HuH-7.5 (cell line): ENCODE results near the gene HDAC10.

ENCODE experiments used
- DNase-seq: peaks from one replicate; pipeline ENCODE4 v3.0.0; 2011; ENCODE audit warnings: low spot score

Gene HDAC10

GRCh38 chr22:50201191-50202129 is 49.6 kb downstream of the HDAC10 start:
- peak; percentile 75 for DNase-seq

DNA sequence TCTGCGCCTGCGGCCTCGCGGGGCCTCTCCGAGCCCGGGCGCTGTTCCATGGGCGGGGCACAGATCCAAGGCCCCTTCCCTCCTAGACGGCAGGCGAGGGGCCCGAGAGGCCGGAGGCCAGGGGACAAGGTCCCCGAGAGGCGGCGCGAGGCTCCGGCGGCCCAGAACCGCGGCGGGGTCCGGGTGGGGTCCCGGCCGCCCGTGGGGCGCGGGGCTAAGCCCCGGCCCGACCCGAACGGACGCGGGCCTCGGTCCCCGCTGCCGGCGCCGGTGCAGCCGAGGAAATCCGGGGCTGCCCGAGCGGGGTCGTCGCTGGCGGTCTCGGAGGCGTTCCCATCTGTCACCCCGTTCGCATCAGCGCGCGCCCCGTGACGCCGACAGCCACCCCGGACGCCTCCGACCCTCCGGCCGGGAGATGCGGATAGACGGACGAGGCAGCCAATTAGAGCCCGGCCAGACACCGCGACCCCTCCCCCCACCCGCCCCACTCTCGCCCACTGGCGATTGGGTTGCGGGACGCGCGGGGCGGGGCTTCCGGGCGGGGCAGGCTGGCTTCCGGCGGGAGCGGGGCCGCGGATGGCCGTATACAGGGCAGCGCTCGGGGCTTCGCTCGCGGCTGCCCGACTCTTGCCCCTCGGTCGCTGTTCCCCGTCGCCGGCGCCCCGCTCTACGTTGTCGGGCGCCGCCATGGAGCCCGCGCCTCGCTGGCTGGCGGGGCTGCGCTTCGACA is 50.4 kb downstream of the HDAC10 start, which contains the start of gene SELENOO:
Gene SELENOO (plus strand): TSS at position 551 of the 730 bp plus-strand sequence. CDS start 26 bp downstream, at position 577.
- peak; percentile 100 for DNase-seq

DNA sequence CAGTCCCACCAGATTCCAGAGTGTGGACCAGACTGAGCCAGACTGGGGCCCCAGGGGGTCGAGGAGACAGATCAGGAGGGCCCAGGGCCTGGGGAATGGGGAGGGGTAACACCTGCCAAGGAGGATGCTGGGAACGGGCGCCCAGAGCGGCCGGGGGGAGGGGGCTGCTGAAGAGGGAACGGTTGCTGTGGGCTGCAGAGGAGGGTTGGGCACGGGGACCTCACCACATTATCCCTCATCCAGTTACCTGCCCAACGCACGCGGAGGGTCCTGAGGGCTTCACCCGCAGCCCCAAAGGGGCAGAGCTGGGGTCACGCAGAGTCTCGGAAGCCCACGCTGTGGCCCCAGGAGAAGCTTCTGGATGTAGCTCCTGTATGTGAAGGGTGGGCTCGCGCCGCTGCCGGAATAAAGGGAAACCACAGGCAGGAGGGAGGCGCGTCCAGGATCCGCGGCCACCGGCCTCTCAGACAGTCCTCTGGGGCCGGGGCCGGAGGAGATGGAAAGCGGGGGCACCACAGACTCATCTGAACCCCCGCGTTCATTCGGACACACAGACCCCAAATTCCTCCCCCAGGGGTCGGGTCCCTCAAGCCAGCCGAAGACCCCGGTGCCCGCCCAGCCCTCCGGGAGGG is 51.1 kb downstream of the HDAC10 start:
- no peak for DNase-seq

DNA sequence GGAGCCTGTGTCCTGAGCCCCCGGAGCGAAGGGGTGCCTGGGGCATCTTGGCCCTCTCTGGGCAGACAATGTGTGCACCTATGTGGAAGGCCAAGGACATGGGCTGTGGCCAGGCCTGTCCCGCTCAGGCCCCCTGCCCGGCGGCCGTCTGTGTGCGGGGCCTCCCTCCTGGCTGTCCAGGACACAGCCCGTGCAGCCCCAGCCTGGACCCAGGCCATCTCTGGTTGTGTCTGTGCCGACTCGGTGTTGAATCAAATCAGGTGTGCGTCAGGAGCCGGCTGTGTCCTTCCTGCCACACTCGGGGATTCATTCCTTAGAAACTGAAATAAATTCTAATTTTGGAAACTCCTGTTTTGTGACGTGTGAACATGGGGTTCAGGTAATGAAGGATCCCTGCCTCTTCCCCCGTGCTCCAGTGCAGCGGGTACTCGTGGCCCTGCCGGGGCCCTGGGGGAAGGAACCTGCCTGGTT is 51.8 kb downstream of the HDAC10 start:
- no peak for DNase-seq

GRCh38 chr22:50198624-50199017 is 52.4 kb downstream of the HDAC10 start:
- no peak for DNase-seq

- DNase-seq = no peak
Observed at GRCh38 chr22:50197856-50198623, 53.0 kb downstream of the HDAC10 start.

GRCh38 chr22:50197000-50197800 is 53.9 kb downstream of the HDAC10 start:
- no peak for DNase-seq

GRCh38 chr22:50196256-50196655 is 54.8 kb downstream of the HDAC10 start:
- DNase-seq = no peak
